EH (cell line): Measurements from ENCODE around the gene CFHR1.

Source experiments
- DNase-seq: peaks from one replicate; pipeline ENCODE4 v3.0.0-alpha.2; 2015; ENCODE audit warnings: low read depth

CFHR1 gene

GRCh38 chr1:196877964-196878363, 58.4 kb downstream of the CFHR1 start:
- DNase-seq, result peak; percentile 3
